HFFc6 (cell line): ENCODE results near the gene ADTRP. TPM values are rescaled to one million over a fixed set of nuclear protein-coding genes. Genes with fewer than 3 reads are reported as not detected.

Source experiments
- DNase-seq: peaks from one replicate; pipeline ENCODE4 v3.0.0-alpha.2; 2018
- H3K27ac Mint-ChIP-seq: 2 replicates; pipeline ENCODE4 v1.8.0; 2020; ENCODE audit warnings: mild to moderate bottlenecking, mixed read lengths
- H3K27me3 Mint-ChIP-seq: 2 replicates; pipeline ENCODE4 v1.8.0; 2021; ENCODE audit warnings: mild to moderate bottlenecking, moderate library complexity, mixed read lengths; ENCODE audit not compliant: insufficient read depth
- H3K36me3 Mint-ChIP-seq: 2 replicates; pipeline ENCODE4 v1.8.0; 2021; ENCODE audit warnings: low read depth, mixed read lengths
- H3K4me1 Mint-ChIP-seq: 2 replicates; pipeline ENCODE4 v1.8.0; 2020; ENCODE audit warnings: low read depth, mixed read lengths
- H3K4me3 Mint-ChIP-seq: 2 replicates; pipeline ENCODE4 v1.8.0; 2020; ENCODE audit warnings: mild to moderate bottlenecking, moderate library complexity, mixed read lengths
- H3K9me3 Mint-ChIP-seq: 2 replicates; pipeline ENCODE4 v1.8.0; 2020; ENCODE audit warnings: mild to moderate bottlenecking, mixed read lengths
- CTCF ChIP-seq: fragments of 200-600 bp; sonication (generic); IDR thresholded peaks from 2 replicates; pipeline ENCODE4 v1.5.0; 2021; ENCODE audit warnings: antibody characterized with exemption, mild to moderate bottlenecking
- total RNA-seq, 6 experiments: library from RNA; stranded (reverse); fragmentation: NEBNext Ultra II Directional; extraction: Animal tissue kit (Norgen Biotek cat#: 25700); gene quantifications; 2 replicates in 1 of 6; 3 replicates in 5 of 6; pipeline ENCODE4 v1.2.3, GENCODE V29; 2021

The ADTRP gene
- total RNA-seq, 6 experiments from 2014 or later = 0.24 to 0.99 (median 0.84) TPM

- no peak overlapping the region for H3K4me3 Mint-ChIP-seq
- DNase-seq = no peak
- H3K36me3 Mint-ChIP-seq = peaks cover 7% of the 10 kb centered on the region
- H3K4me1 Mint-ChIP-seq = peaks cover 48% of the 10 kb centered on the region
- H3K9me3 Mint-ChIP-seq = no peaks in the 10 kb centered on the region
- H3K27ac Mint-ChIP-seq = no peak overlapping the region
- peaks cover 9% of the 10 kb centered on the region for H3K27me3 Mint-ChIP-seq
- no peak for TF ChIP-seq CTCF
Measured at GRCh38 chr6:11773581-11773980, 5.0 kb downstream of the ADTRP start.

- no peak for TF ChIP-seq CTCF
- H3K27ac Mint-ChIP-seq = peak overlapping the region; percentile 97
- peaks cover 7% of the 10 kb centered on the region for H3K36me3 Mint-ChIP-seq
- no peak for DNase-seq
- H3K4me3 Mint-ChIP-seq = no peak overlapping the region
- H3K4me1 Mint-ChIP-seq = peaks cover 54% of the 10 kb centered on the region
- peaks cover 9% of the 10 kb centered on the region for H3K27me3 Mint-ChIP-seq
- H3K9me3 Mint-ChIP-seq = no peaks in the 10 kb centered on the region
Measured at GRCh38 chr6:11773013-11773412, 5.6 kb downstream of the ADTRP start.

GRCh38 chr6:11772109-11772825 is 6.3 kb downstream of the ADTRP start:
- Mint-ChIP-seq H3K27ac (peak overlapping the region; percentile 97), H3K4me3 (peak overlapping the region; percentile 68; the same call in 1 of the 2 replicates), H3K36me3 (peaks cover 7% of the 10 kb centered on the region), H3K9me3 (no peaks in the 10 kb centered on the region), H3K4me1 (peaks cover 61% of the 10 kb centered on the region), H3K27me3 (peaks cover 9% of the 10 kb centered on the region)
- TF ChIP-seq CTCF = no peak
- DNase-seq = peak; percentile 94

- no peaks in the 10 kb centered on the region for H3K9me3 Mint-ChIP-seq
- H3K4me1 Mint-ChIP-seq = peaks cover 68% of the 10 kb centered on the region
- H3K36me3 Mint-ChIP-seq = peaks cover 7% of the 10 kb centered on the region
- DNase-seq = no peak
- no peak for TF ChIP-seq CTCF
- peak overlapping the region; percentile 97 for H3K27ac Mint-ChIP-seq
- peak overlapping the region; percentile 68; the same call in 1 of the 2 replicates for H3K4me3 Mint-ChIP-seq
- peaks cover 9% of the 10 kb centered on the region for H3K27me3 Mint-ChIP-seq
Measured at GRCh38 chr6:11771473-11772048, 7.0 kb downstream of the ADTRP start.

- peak overlapping the region; percentile 80 for H3K4me3 Mint-ChIP-seq
- peak overlapping the region; percentile 97 for H3K27ac Mint-ChIP-seq
- H3K4me1 Mint-ChIP-seq = peaks cover 76% of the 10 kb centered on the region
- H3K36me3 Mint-ChIP-seq = peaks cover 7% of the 10 kb centered on the region
- no peak for TF ChIP-seq CTCF
- peaks cover 9% of the 10 kb centered on the region for H3K27me3 Mint-ChIP-seq
- DNase-seq = peak; percentile 98
- H3K9me3 Mint-ChIP-seq = no peaks in the 10 kb centered on the region
Measured at GRCh38 chr6:11770546-11771466, 7.8 kb downstream of the ADTRP start.
